HG03039 (cell line): Measurements from ENCODE around the gene OR56A1.

Experiments
- ATAC-seq: cut with Tn5 transposase; IDR thresholded peaks from one replicate; pipeline ENCODE4 v1.9.1; 2021; ENCODE audit warnings: mild to moderate bottlenecking, moderate library complexity; ENCODE audit not compliant: unreplicated experiment

The OR56A1 gene

GRCh38 chr11:5992150-5992549 lies 38.4 kb downstream of the OR56A1 start:
- no peak for ATAC-seq

GRCh38 chr11:5989203-5989602 lies 41.4 kb downstream of the OR56A1 start:
- ATAC-seq = no peak

- no peak for ATAC-seq
Observed at GRCh38 chr11:5986885-5987284, 43.7 kb downstream of the OR56A1 start, which contains the start of gene OR52L1. TSS of gene OR52L1 (minus strand) at chr11:5986985. CDS start at chr11:5986930, 55 bp downstream.

- no peak for ATAC-seq
Observed at GRCh38 chr11:5983443-5983842, 47.1 kb downstream of the OR56A1 start.

GRCh38 chr11:5973530-5973929 lies 57.0 kb downstream of the OR56A1 start:
- no peak for ATAC-seq
